Trophoblast cell (in vitro differentiated cells and primary cell): ENCODE results near the gene FGF23.

Source experiments
- DNase-seq, 2 donors: peaks; one replicate each; pipeline ENCODE4 v3.0.0-alpha.2; 2016
- H2AFZ ChIP-seq: 2 replicates; pipeline ENCODE4 v1.6.1; 2013; ENCODE audit warnings: low read length, moderate library complexity, mild to moderate bottlenecking; ENCODE audit not compliant: insufficient read depth, poor library complexity
- H2AK5ac ChIP-seq: 2 replicates; pipeline ENCODE4 v1.6.1; 2013; ENCODE audit warnings: mild to moderate bottlenecking, low read length
- H2BK120ac ChIP-seq: 2 replicates; pipeline ENCODE4 v1.6.1; 2013; ENCODE audit warnings: low read length, mild to moderate bottlenecking, moderate library complexity; ENCODE audit not compliant: insufficient read depth, poor library complexity
- H2BK12ac ChIP-seq: 2 replicates; pipeline ENCODE4 v1.6.1; 2013; ENCODE audit warnings: mild to moderate bottlenecking, low read length, moderate library complexity
- H2BK5ac ChIP-seq: 2 replicates; pipeline ENCODE4 v1.6.1; 2013; ENCODE audit warnings: low read length, low read depth, moderate library complexity, mild to moderate bottlenecking; ENCODE audit not compliant: poor library complexity
- H3K14ac ChIP-seq: 2 replicates; pipeline ENCODE4 v1.6.1; 2013; ENCODE audit warnings: mild to moderate bottlenecking, low read length
- H3K18ac ChIP-seq: 2 replicates; pipeline ENCODE4 v1.6.1; 2013; ENCODE audit warnings: mild to moderate bottlenecking, low read length
- H3K23ac ChIP-seq: 2 replicates; pipeline ENCODE4 v1.6.1; 2013; ENCODE audit warnings: low read length
- H3K27ac ChIP-seq: 2 replicates; pipeline ENCODE4 v1.5.1; 2013; ENCODE audit warnings: low read depth, mild to moderate bottlenecking, inconsistent platforms, low read length, moderate library complexity
- H3K27me3 ChIP-seq: 2 replicates; pipeline ENCODE4 v1.6.1; 2013; ENCODE audit warnings: inconsistent platforms, mild to moderate bottlenecking, low read length, moderate library complexity; ENCODE audit not compliant: insufficient read depth
- H3K36me3 ChIP-seq, 2 experiments: 1 replicate in 1 of 2; 2 replicates in 1 of 2; pipeline ENCODE4 v1.6.1; 2013; ENCODE audit warnings: low read length in 2 of 2, mild to moderate bottlenecking in 2 of 2, moderate library complexity in 1 of 2; ENCODE audit not compliant: insufficient read depth in 2 of 2, control insufficient read depth in 1 of 2
- H3K4ac ChIP-seq: 2 replicates; pipeline ENCODE4 v1.6.1; 2013; ENCODE audit warnings: low read depth, mild to moderate bottlenecking, low read length, moderate library complexity
- H3K4me1 ChIP-seq, 2 experiments: 1 replicate in 1 of 2; 2 replicates in 1 of 2; pipeline ENCODE4 v1.6.1; 2013; ENCODE audit warnings: low read length in 2 of 2, mild to moderate bottlenecking in 2 of 2, moderate library complexity in 1 of 2; ENCODE audit not compliant: insufficient read depth in 2 of 2, control insufficient read depth in 1 of 2
- H3K4me2 ChIP-seq: 2 replicates; pipeline ENCODE4 v1.6.1; 2013; ENCODE audit warnings: inconsistent platforms, mild to moderate bottlenecking, low read length, moderate library complexity
- H3K4me3 ChIP-seq: 2 replicates; pipeline ENCODE4 v1.5.1; 2013; ENCODE audit warnings: mild to moderate bottlenecking, low read depth, low read length, inconsistent platforms
- H3K79me1 ChIP-seq: one replicate; pipeline ENCODE4 v1.6.1; 2013; ENCODE audit warnings: low read length
- H3K79me2 ChIP-seq: 2 replicates; pipeline ENCODE4 v1.6.1; 2013; ENCODE audit warnings: low read length, mild to moderate bottlenecking; ENCODE audit not compliant: control insufficient read depth, insufficient read depth, poor library complexity
- H3K9ac ChIP-seq: 2 replicates; pipeline ENCODE4 v1.6.1; 2013; ENCODE audit warnings: mild to moderate bottlenecking, low read length
- H3K9me3 ChIP-seq: 2 replicates; pipeline ENCODE4 v1.6.1; 2013; ENCODE audit warnings: low read depth, mild to moderate bottlenecking, control low read depth, inconsistent platforms, low read length; ENCODE audit not compliant: insufficient read depth
- H4K12ac ChIP-seq: 2 replicates; pipeline ENCODE4 v1.6.1; 2013; ENCODE audit warnings: low read depth, mild to moderate bottlenecking, low read length, moderate library complexity
- H4K8ac ChIP-seq: 2 replicates; pipeline ENCODE4 v1.6.1; 2013; ENCODE audit warnings: low read depth, mild to moderate bottlenecking, low read length, moderate library complexity
- H4K91ac ChIP-seq: one replicate; pipeline ENCODE4 v1.6.1; 2013; ENCODE audit warnings: low read depth, mild to moderate bottlenecking, low read length, moderate library complexity
- WGBS: extraction: QIAGEN DNeasy Blood & Tissue Kit; methylation state at CpG from one replicate; pipeline ENCODE4 v1.1.7; 2013; ENCODE audit warnings: missing lambda C conversion rate; ENCODE audit not compliant: insufficient read length, insufficient coverage; ENCODE audit errors: extremely low coverage; 5-methylcytosine and 5-hydroxymethylcytosine counted together

The FGF23 gene

DNA sequence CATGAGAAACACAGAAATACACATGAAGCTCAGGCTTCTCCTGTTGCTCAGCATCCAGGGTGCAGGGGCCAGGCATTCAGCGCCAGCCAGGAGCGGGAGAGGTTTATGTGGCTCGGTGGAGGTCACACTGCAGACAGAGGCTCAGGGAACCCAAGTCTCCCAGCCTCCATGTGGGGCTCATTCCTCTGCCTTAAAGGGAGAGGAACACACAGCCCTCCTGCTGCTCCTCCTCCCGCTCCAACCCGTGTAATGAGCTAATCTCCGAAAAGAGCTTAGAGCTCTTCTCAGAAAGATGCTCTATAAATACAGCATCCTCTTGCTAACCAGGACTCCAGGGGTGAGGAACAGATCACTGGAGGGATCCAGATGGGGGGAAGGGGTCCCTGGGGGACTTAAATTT, 37.9 kb upstream of the FGF23 start:
- Histone ChIP-seq H3K9me3 (no peaks in the 10 kb centered on the region), H2AK5ac (no peak overlapping the region), H3K4me1 (peaks cover 0 to 5% of the 10 kb centered on the region in 2 experiments), H3K27me3 (no peaks in the 10 kb centered on the region), H2BK5ac (no peak overlapping the region), H3K9ac (no peak overlapping the region), H2BK12ac (no peak overlapping the region), H3K79me1 (no peaks in the 10 kb centered on the region), H4K91ac (no peak overlapping the region), H3K36me3 (no peaks in the 10 kb centered on the region), H3K27ac (no peak overlapping the region), H2AFZ (no peak overlapping the region), H3K18ac (no peak overlapping the region), H4K8ac (no peak overlapping the region), H2BK120ac (no peak overlapping the region), H3K79me2 (no peaks in the 10 kb centered on the region), H3K14ac (no peak overlapping the region), H3K4me3 (no peak overlapping the region), H3K4ac (no peak overlapping the region), H3K23ac (no peak overlapping the region), H3K4me2 (no peak overlapping the region), H4K12ac (no peak overlapping the region)
- WGBS = no CpG with 5 or more reads among the region's 6 CpGs
- DNase-seq = no peak

DNA sequence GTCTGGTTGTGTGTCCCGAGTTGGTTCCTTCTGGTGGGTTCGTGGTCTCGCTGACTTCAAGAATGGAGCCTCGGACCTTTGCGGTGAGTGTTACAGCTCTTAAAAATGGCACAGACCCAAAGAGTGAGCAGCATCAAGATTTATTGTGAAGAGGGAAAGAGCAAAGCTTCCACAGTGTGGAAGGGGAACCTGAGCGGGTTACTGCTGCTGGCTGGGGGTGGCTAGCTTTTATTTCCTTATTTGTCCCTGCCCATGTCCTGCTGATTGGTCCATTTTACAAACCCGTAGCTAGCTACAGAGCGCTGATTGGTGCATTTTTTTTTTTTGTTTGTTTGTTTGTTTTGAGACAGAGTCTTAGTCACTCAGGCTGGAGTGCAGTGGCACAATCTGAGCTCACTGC, 36.8 kb upstream of the FGF23 start:
- Histone ChIP-seq H3K4ac (no peak overlapping the region), H2BK5ac (no peak overlapping the region), H3K14ac (no peak overlapping the region), H4K91ac (no peak overlapping the region), H3K79me2 (no peaks in the 10 kb centered on the region), H3K79me1 (no peaks in the 10 kb centered on the region), H3K4me1 (peaks cover 0 to 5% of the 10 kb centered on the region in 2 experiments), H2AK5ac (no peak overlapping the region), H4K12ac (no peak overlapping the region), H4K8ac (no peak overlapping the region), H3K9me3 (no peaks in the 10 kb centered on the region), H3K27me3 (no peaks in the 10 kb centered on the region), H3K4me3 (no peak overlapping the region), H3K23ac (no peak overlapping the region), H2AFZ (no peak overlapping the region), H3K9ac (no peak overlapping the region), H2BK12ac (no peak overlapping the region), H3K27ac (no peak overlapping the region), H3K18ac (no peak overlapping the region), H3K36me3 (no peaks in the 10 kb centered on the region), H3K4me2 (no peak overlapping the region), H2BK120ac (no peak overlapping the region)
- no CpG with 5 or more reads among the region's 8 CpGs for WGBS
- no peak for DNase-seq

DNA sequence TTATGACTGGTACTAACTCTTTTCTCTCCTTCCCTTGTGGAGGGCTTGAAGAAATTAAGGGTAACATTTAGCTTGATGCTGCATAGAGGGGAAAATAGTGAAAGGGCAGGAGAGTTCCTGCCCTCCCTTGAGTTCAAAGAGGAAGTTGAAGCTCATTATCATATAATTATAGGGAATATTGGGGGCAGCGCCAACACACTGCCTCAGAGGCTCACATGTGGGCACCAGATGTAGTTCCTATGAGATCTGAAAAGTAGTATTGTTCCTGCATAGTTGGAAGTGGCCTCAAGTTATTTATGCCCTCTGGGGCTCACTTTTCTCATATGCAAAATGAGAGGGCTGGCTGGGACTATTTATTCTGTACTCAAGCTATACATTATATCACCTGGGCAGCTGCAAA, 33.0 kb upstream of the FGF23 start:
- no peaks in the 10 kb centered on the region for H3K27me3 ChIP-seq
- no peak overlapping the region for H4K91ac ChIP-seq
- no peak overlapping the region for H3K4me2 ChIP-seq
- H2BK5ac ChIP-seq = no peak overlapping the region
- H2AK5ac ChIP-seq = no peak overlapping the region
- H4K8ac ChIP-seq = no peak overlapping the region
- no peak overlapping the region for H2BK12ac ChIP-seq
- H3K9ac ChIP-seq = no peak overlapping the region
- no peak overlapping the region for H3K27ac ChIP-seq
- no peak overlapping the region for H2BK120ac ChIP-seq
- no peak for DNase-seq
- no peak overlapping the region for H3K14ac ChIP-seq
- no peak overlapping the region for H2AFZ ChIP-seq
- H3K18ac ChIP-seq = no peak overlapping the region
- H3K4me3 ChIP-seq = no peak overlapping the region
- no peak overlapping the region for H3K4ac ChIP-seq
- H3K23ac ChIP-seq = no peak overlapping the region
- H3K36me3 ChIP-seq = no peaks in the 10 kb centered on the region
- WGBS = no CpG with 5 or more reads among the region's 1 CpG
- no peak overlapping the region for H4K12ac ChIP-seq
- H3K4me1 ChIP-seq = peaks cover 0 to 5% of the 10 kb centered on the region in 2 experiments
- H3K9me3 ChIP-seq = no peaks in the 10 kb centered on the region
- no peaks in the 10 kb centered on the region for H3K79me2 ChIP-seq
- no peaks in the 10 kb centered on the region for H3K79me1 ChIP-seq

DNA sequence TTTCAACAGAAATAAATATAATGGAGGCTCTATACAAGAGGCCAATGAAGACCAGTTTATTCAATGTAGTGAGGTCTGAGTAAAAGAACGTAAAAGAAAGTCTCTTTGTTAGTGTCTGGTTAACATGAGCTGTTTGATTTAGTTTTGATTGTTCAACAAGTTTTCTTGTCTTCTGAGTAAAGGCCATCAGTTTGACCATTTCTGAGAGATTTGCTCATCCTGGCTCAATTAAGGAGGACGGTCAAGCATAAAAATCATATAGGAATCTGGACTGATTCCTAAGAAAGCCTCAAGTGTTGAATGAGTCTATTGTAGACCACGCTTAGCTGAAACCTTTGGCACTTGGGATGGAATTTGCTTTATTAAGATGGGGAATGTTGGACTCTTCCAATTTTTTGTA, 32.5 kb upstream of the FGF23 start:
- H3K79me2 ChIP-seq = no peaks in the 10 kb centered on the region
- H3K9ac ChIP-seq = no peak overlapping the region
- H3K18ac ChIP-seq = no peak overlapping the region
- H3K14ac ChIP-seq = no peak overlapping the region
- no peak overlapping the region for H3K4me3 ChIP-seq
- no peak overlapping the region for H2BK12ac ChIP-seq
- no peak overlapping the region for H2AK5ac ChIP-seq
- no peaks in the 10 kb centered on the region for H3K79me1 ChIP-seq
- no peak overlapping the region for H2BK120ac ChIP-seq
- no peak overlapping the region for H2AFZ ChIP-seq
- no peak overlapping the region for H3K4ac ChIP-seq
- no peak overlapping the region for H3K4me2 ChIP-seq
- WGBS = no CpG with 5 or more reads among the region's 3 CpGs
- no peak overlapping the region for H4K12ac ChIP-seq
- H3K27me3 ChIP-seq = no peaks in the 10 kb centered on the region
- no peak overlapping the region for H4K8ac ChIP-seq
- H3K9me3 ChIP-seq = no peaks in the 10 kb centered on the region
- no peak overlapping the region for H3K23ac ChIP-seq
- H3K27ac ChIP-seq = no peak overlapping the region
- no peak overlapping the region for H4K91ac ChIP-seq
- peaks cover 0 to 5% of the 10 kb centered on the region in 2 experiments for H3K4me1 ChIP-seq
- no peaks in the 10 kb centered on the region for H3K36me3 ChIP-seq
- H2BK5ac ChIP-seq = no peak overlapping the region
- DNase-seq = no peak
